Left ventricle myocardium inferior (tissue), 1 donor: Measurements from ENCODE around the gene SLC12A7. TPM values are rescaled to one million over a fixed set of nuclear protein-coding genes. Genes with fewer than 3 reads are reported as not detected.

Source experiments
- DNase-seq: peaks from one replicate; pipeline ENCODE4 v3.0.0-alpha.2; 2020
- H3K27ac ChIP-seq: fragments of 200-600 bp; replicated peaks from 2 replicates; pipeline ENCODE4 v1.8.0; 2021
- H3K27me3 ChIP-seq: fragments of 200-600 bp; 2 replicates; pipeline ENCODE4 v1.8.0; 2021; ENCODE audit warnings: low read depth
- H3K36me3 ChIP-seq: fragments of 200-600 bp; 2 replicates; pipeline ENCODE4 v1.8.0; 2021
- H3K4me1 ChIP-seq: fragments of 200-600 bp; 2 replicates; pipeline ENCODE4 v1.8.0; 2021
- H3K4me3 ChIP-seq: fragments of 200-600 bp; 2 replicates; pipeline ENCODE4 v1.8.0; 2021; ENCODE audit warnings: mild to moderate bottlenecking, moderate library complexity
- H3K9me3 ChIP-seq: fragments of 200-600 bp; replicated peaks from 2 replicates; pipeline ENCODE4 v1.8.0; 2021
- CTCF ChIP-seq: fragments of 200-600 bp; IDR thresholded peaks from 2 replicates; pipeline ENCODE4 v1.8.0; 2021; ENCODE audit warnings: antibody characterized with exemption, mild to moderate bottlenecking, borderline replicate concordance
- intact Hi-C: fragments of 100-400 bp; cut with micrococcal nuclease; formaldehyde crosslinking; loops from one replicate; pipeline ENCODE4 v1.11.0; 2022
- total RNA-seq: library from RNA; stranded (reverse); fragmentation: NEBNext Ultra II Directional; extraction: Animal tissue kit (Norgen Biotek cat#: 25700); gene quantifications from one replicate; pipeline ENCODE4 v1.2.1, GENCODE V29; 2021
- donor health status: DM: no; HTN: yes; CAD: no; lungs with severe emphysema.

Gene SLC12A7
- total RNA-seq, 1 donor from 2014 or later, result 140 TPM

DNA sequence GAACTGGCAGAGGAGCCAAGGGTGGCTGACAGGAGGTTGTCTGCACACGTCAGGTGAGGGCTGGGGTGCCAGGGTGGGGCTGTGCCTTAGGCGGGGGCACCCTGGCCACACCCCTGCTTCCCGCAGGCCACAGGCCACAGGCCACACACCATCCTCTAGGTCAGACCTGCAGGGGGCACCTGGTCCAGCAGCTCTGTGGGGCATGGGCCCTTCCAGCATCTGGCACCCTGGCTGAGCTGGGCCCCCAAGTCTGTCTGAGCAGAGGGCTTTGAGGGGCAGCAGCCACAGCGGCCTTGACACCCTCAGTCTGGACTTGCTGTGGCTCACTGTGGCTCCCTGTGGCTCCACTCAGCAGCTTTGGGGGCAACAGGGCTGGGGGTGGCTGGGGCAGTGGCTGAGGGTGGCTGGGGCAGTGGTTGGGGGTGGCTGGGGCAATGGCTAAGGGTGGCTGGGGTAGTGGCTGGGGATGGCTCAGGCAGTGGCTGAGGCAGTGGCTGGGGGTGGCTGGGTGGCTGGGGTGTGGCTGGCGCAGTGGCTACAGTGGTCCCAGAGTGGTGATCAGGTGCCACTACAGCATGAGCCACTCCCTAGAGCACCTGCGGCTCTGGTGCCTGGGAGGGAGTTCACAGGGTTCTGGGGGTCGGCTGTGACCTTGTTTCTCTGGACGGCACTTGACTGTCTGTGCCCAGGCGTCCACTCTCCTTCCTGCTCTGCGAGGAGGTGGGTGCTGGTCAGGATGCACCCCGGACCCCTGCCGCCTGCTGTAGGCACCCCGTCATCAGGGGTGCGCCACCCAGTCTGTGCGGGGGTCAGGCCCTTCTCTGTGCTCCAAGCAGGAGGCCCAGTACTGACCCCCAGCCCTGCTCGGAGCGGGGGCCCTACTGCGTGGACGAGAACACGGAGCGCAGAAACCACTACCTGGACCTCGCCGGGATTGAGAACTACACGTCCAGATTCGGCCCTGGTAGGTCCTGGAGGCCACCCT, 76.2 kb downstream of the SLC12A7 start:
- Histone ChIP-seq H3K4me1 (no peaks in the 10 kb centered on the region), H3K4me3 (no peak overlapping the region), H3K27me3 (no peaks in the 10 kb centered on the region), H3K36me3 (no peaks in the 10 kb centered on the region), H3K9me3 (no peaks in the 10 kb centered on the region), H3K27ac (no peak overlapping the region)
- TF ChIP-seq CTCF, result no peak
- peak; percentile 12 for DNase-seq
- intact Hi-C loops, result no loop called here

DNA sequence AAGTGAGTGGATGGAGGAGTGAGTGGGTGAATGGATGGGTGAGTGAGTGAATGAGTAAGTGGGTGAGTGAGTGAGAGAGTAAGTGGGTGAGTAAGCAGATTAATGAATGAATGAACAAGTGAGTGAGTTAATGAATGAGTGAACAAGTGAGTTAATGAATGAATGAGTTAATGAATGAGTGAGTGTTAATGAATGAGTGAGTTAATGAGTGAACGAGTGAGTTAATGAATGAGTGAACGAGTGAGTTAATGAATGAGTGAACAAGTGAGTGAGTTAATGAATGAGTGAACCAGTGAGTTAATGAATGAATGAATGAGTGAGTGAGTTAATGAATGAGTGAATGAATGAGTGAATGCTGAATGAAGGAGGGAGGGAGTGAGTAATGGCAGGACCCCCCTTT, 76.9 kb downstream of the SLC12A7 start:
- no peak overlapping the region for H3K4me3 ChIP-seq
- H3K27me3 ChIP-seq, result no peaks in the 10 kb centered on the region
- TF ChIP-seq CTCF, result no peak
- DNase-seq, result no peak
- H3K9me3 ChIP-seq, result no peaks in the 10 kb centered on the region
- H3K27ac ChIP-seq, result no peak overlapping the region
- intact Hi-C loops, result no loop called here
- H3K4me1 ChIP-seq, result no peaks in the 10 kb centered on the region
- H3K36me3 ChIP-seq, result no peaks in the 10 kb centered on the region

DNA sequence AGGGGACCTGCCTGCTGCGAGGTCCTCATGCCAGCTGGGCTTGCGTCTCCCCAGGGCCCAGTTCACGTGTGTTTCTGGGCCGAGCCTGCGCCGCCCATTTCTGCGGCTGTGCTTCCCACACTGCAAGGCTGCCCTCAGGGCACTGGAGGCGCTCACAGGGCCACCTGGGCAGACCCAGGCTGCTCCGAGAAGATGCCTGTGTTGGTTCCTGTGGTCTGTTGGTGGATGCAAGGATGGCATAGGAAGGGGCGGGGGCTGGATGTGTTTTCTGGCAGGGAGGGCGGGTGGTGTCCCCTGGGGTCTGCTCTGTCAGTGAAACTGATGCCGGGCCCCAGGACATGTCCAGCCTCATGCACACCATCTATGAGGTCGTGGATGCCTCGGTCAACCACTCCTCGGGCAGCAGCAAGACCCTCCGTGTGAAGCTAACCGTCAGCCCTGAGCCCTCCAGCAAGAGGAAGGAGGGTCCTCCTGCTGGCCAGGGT, 77.4 kb downstream of the SLC12A7 start:
- H3K4me1 ChIP-seq, result no peaks in the 10 kb centered on the region
- H3K27ac ChIP-seq, result no peak overlapping the region
- intact Hi-C loops, result no loop called here
- no peaks in the 10 kb centered on the region for H3K36me3 ChIP-seq
- H3K4me3 ChIP-seq, result no peak overlapping the region
- H3K27me3 ChIP-seq, result no peaks in the 10 kb centered on the region
- no peaks in the 10 kb centered on the region for H3K9me3 ChIP-seq
- TF ChIP-seq CTCF, result no peak
- peak; percentile 6 for DNase-seq

DNA sequence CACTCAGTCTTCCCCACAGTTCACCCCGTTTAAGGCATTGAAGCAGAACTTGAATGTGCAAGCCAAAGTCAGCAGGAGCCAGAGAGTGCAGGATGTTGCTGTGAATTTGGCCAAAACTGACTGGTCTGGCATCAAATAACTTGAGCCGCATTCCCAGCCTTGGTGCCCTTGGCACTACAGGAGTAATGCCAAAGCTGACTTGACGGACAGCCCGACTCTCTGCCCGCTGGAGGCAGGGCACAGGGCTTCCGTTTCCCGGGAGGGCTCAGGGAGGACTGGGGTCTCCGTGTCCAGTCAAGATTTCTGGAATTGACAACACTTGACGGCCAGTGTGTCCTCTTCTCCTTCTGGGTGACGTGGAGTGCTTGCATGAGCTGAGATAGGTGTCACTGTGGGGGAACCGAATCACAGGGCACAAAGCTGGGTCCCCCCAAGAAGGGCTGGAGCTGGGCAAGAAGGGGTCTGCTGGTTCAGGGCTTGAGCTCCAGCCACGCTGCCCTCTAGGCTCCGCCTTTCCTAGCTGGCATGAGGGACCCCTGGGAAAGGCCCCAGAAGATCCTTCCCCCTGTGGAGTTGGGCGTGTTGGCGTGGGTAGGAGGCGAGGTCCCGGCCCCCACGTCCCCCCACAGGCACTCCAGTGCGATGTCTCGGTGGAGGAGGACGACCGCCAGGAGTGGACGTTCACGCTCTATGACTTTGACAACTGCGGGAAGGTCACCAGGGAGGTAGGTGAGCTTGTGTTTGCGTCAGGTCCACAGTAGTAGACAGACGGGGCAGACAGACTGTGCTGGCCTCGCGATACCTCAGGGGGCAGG, 78.0 kb downstream of the SLC12A7 start:
- intact Hi-C loops, result no loop called here
- no peak for TF ChIP-seq CTCF
- DNase-seq, result peak; percentile 8

GRCh38 chr5:1033178-1033577, 78.7 kb downstream of the SLC12A7 start:
- no peaks in the 10 kb centered on the region for H3K4me1 ChIP-seq
- H3K9me3 ChIP-seq, result no peaks in the 10 kb centered on the region
- peak; percentile 8 for DNase-seq
- H3K27me3 ChIP-seq, result no peaks in the 10 kb centered on the region
- H3K4me3 ChIP-seq, result no peak overlapping the region
- intact Hi-C loops, result no loop called here
- H3K36me3 ChIP-seq, result no peaks in the 10 kb centered on the region
- H3K27ac ChIP-seq, result no peak overlapping the region
- no peak for TF ChIP-seq CTCF

More for the DNA sequence above, 78.0 kb downstream of the SLC12A7 start:
- no peaks in the 10 kb centered on the region for H3K27me3 ChIP-seq
- H3K4me3 ChIP-seq, result no peak overlapping the region
- H3K36me3 ChIP-seq, result no peaks in the 10 kb centered on the region
- H3K27ac ChIP-seq, result no peak overlapping the region
- no peaks in the 10 kb centered on the region for H3K9me3 ChIP-seq
- H3K4me1 ChIP-seq, result no peaks in the 10 kb centered on the region
